SK-N-SH (cell line): Measurements from ENCODE around the gene FAM163A. TPM values are rescaled to one million over a fixed set of nuclear protein-coding genes. Genes with fewer than 3 reads are reported as not detected.

Experiments
- CTCF ChIA-PET: fragments of 300-600, 350-600 bp; formaldehyde crosslinking; extraction: SDS; loops from one replicate; lab custom pipeline; 2021; lab: Yijun Ruan, JAX
- POLR2A ChIA-PET: fragments of 350-600 bp; sonication (Branson Sonifier 250); formaldehyde crosslinking; extraction: SDS; loops from one replicate; lab custom pipeline; 2020; ENCODE audit warnings: antibody characterized with exemption, inconsistent platforms; lab: Yijun Ruan, JAX
- DNase-seq: peaks from one replicate; pipeline ENCODE4 v3.0.0; 2012
- H2AFZ ChIP-seq: fragments of 200-600 bp; sonication (generic); 2 replicates; pipeline ENCODE4 v1.8.1; 2016; ENCODE audit warnings: antibody characterized with exemption, mild to moderate bottlenecking, low read depth
- H3F3A ChIP-seq: fragments of 200-600 bp; sonication (generic); replicated peaks from 2 replicates; pipeline ENCODE3; 2016; ENCODE audit warnings: antibody characterized with exemption, mild to moderate bottlenecking; ENCODE audit not compliant: insufficient read depth
- H3K27ac ChIP-seq, 2 experiments: fragments of 200-500 bp in 1 of 2; fragments of 200-600 bp in 1 of 2; sonication (Bioruptor generic) in 1 of 2; sonication (generic), shearing (Covaris generic) in 1 of 2; 2 replicates each; pipeline versions ENCODE4 v1.5.1 to v1.6.1; 2014 to 2016; ENCODE audit warnings: low read depth in 2 of 2, inconsistent platforms in 1 of 2, low read length in 1 of 2, mild to moderate bottlenecking in 1 of 2, mixed read lengths in 1 of 2
- H3K27me3 ChIP-seq: fragments of 200-600 bp; sonication (generic), shearing (Covaris generic); 2 replicates; pipeline ENCODE4 v1.6.1; 2016; ENCODE audit warnings: mixed run types; ENCODE audit not compliant: insufficient read depth
- H3K36me3 ChIP-seq, 2 experiments: fragments of 200-500 bp in 1 of 2; fragments of 200-600 bp in 1 of 2; sonication (Bioruptor generic) in 1 of 2; sonication (generic) in 1 of 2; replicated peaks in 1 of 2; 2 replicates each; pipeline versions ENCODE3 to v1.5.1; 2014 to 2016; ENCODE audit warnings: low read length in 1 of 2, mild to moderate bottlenecking in 1 of 2; ENCODE audit not compliant: insufficient read depth in 2 of 2, control insufficient read depth in 1 of 2
- H3K4me1 ChIP-seq, 2 experiments: fragments of 200-500 bp in 1 of 2; fragments of 200-600 bp in 1 of 2; sonication (Bioruptor generic) in 1 of 2; sonication (generic), shearing (Covaris generic) in 1 of 2; 2 replicates each; pipeline versions ENCODE4 v1.5.1 to v1.6.1; 2014 to 2016; ENCODE audit warnings: low read depth in 1 of 2, low read length in 1 of 2, mixed run types in 1 of 2; ENCODE audit not compliant: insufficient read depth in 2 of 2, control insufficient read depth in 1 of 2
- H3K4me2 ChIP-seq: fragments of 200-600 bp; sonication (generic), shearing (Covaris generic); 2 replicates; pipeline ENCODE4 v1.6.1; 2017; ENCODE audit warnings: mixed run types
- H3K4me3 ChIP-seq, 2 experiments: fragments of 200-500 bp in 1 of 2; fragments of 200-600 bp in 1 of 2; sonication (Bioruptor generic) in 1 of 2; sonication (generic), shearing (Covaris generic) in 1 of 2; 2 replicates each; pipeline versions ENCODE4 v1.5.1 to v1.8.1; 2014 to 2016; ENCODE audit warnings: low read depth in 2 of 2, inconsistent platforms in 1 of 2, low read length in 1 of 2, mild to moderate bottlenecking in 1 of 2, mixed read lengths in 1 of 2, moderate library complexity in 1 of 2
- H3K79me2 ChIP-seq: fragments of 200-600 bp; sonication (generic); 2 replicates; pipeline ENCODE4 v1.8.1; 2017; ENCODE audit warnings: mild to moderate bottlenecking; ENCODE audit not compliant: insufficient read depth
- H3K9ac ChIP-seq: fragments of 200-600 bp; sonication (generic); 2 replicates; pipeline ENCODE4 v1.6.1; 2017; ENCODE audit warnings: mixed run types
- H3K9me2 ChIP-seq: fragments of 200-600 bp; sonication (generic); 2 replicates; pipeline ENCODE4 v1.6.1; 2017; ENCODE audit warnings: mixed run types
- H3K9me3 ChIP-seq: fragments of 200-600 bp; sonication (generic); 2 replicates; pipeline ENCODE4 v1.6.1; 2017; ENCODE audit warnings: mixed run types, mild to moderate bottlenecking, moderate library complexity
- H4K20me1 ChIP-seq: fragments of 200-600 bp; sonication (generic); 2 replicates; pipeline ENCODE4 v1.6.1; 2017; ENCODE audit warnings: mild to moderate bottlenecking, mixed run types; ENCODE audit not compliant: insufficient read depth
- CHD2 ChIP-seq: fragments of 150-350 bp; IDR thresholded peaks from 2 replicates; pipeline ENCODE4 v1.6.1; 2018; ENCODE audit warnings: low read length; ENCODE audit not compliant: partially characterized antibody
- CTCF ChIP-seq: fragments of 200-600 bp; sonication (generic); IDR thresholded peaks from 2 replicates; pipeline ENCODE4 v1.6.1; 2017; ENCODE audit warnings: antibody characterized with exemption, mild to moderate bottlenecking, moderate library complexity
- FOSL2 ChIP-seq: IDR thresholded peaks from 2 replicates; pipeline ENCODE4 v1.4.0; 2012; ENCODE audit warnings: low read depth, mild to moderate bottlenecking, moderate library complexity, borderline replicate concordance
- GABPA ChIP-seq: IDR thresholded peaks from 2 replicates; pipeline ENCODE4 v1.4.0; 2012; ENCODE audit warnings: low read depth, mild to moderate bottlenecking
- JUND ChIP-seq: IDR thresholded peaks from 2 replicates; pipeline ENCODE4 v1.4.0; 2012
- MXI1 ChIP-seq: IDR thresholded peaks from 2 replicates; pipeline ENCODE4 v1.6.1; 2012; ENCODE audit warnings: mild to moderate bottlenecking, low read depth, low read length, improper control_type of control experiment
- POLR2AphosphoS5 ChIP-seq: IDR thresholded peaks from 2 replicates; pipeline ENCODE4 v1.6.1; 2012; ENCODE audit warnings: low read depth, low read length
- RAD21 ChIP-seq: IDR thresholded peaks from 2 replicates; pipeline ENCODE4 v1.6.1; 2012; ENCODE audit warnings: mild to moderate bottlenecking, low read length
- RCOR1 ChIP-seq: fragments of 150-350 bp; IDR thresholded peaks from 2 replicates; pipeline ENCODE4 v1.6.1; 2017; ENCODE audit warnings: antibody characterized with exemption, low read length
- TAF1 ChIP-seq: IDR thresholded peaks from 2 replicates; pipeline ENCODE4 v1.6.1; 2012; ENCODE audit warnings: low read depth, mild to moderate bottlenecking, low read length, moderate library complexity, borderline replicate concordance
- TCF12 ChIP-seq: IDR thresholded peaks from 2 replicates; pipeline ENCODE4 v1.4.0; 2012
- TEAD4 ChIP-seq: IDR thresholded peaks from 2 replicates; pipeline ENCODE4 v1.4.0; 2012; ENCODE audit warnings: mild to moderate bottlenecking, borderline replicate concordance; ENCODE audit not compliant: insufficient read depth
- WGBS: methylation state at CpG from one replicate; pipeline ENCODE4 v1.1.6; 2017; ENCODE audit warnings: low lambda C conversion rate; 5-methylcytosine and 5-hydroxymethylcytosine counted together
- polyA plus RNA-seq, 3 experiments: library from polyadenylated mRNA; depleted of rRNA; stranded (reverse); fragments of >200 nt; gene quantifications; 2 replicates each; pipeline ENCODE4 v1.2.3, GENCODE V29; 2012
- TF ChIP-seq, protein P1 (sequence below): IDR thresholded peaks from 2 replicates; pipeline ENCODE4 v1.4.0; 2012; ENCODE audit warnings: low read depth, borderline replicate concordance
- TF ChIP-seq, protein P2 (sequence below): IDR thresholded peaks from 2 replicates; pipeline ENCODE4; 2012

Gene FAM163A
- polyA plus RNA-seq, 1 of the 3 experiments (the other 2 are of a cell fraction), result 0.43 TPM

GRCh38 chr1:179856296-179856695 is 113.2 kb downstream of the FAM163A start:
- Histone ChIP-seq H3K4me3 (no peak overlapping the region), H3K36me3 (peaks cover 70 to 78% of the 10 kb centered on the region in 2 experiments), H3K9ac (no peak overlapping the region), H3K27ac (no peak overlapping the region), H3K9me2 (no peaks in the 10 kb centered on the region), H2AFZ (no peak overlapping the region), H3K27me3 (no peaks in the 10 kb centered on the region), H4K20me1 (no peaks in the 10 kb centered on the region), H3K79me2 (peaks cover 15% of the 10 kb centered on the region), H3K4me2 (no peak overlapping the region), H3K4me1 (no peaks in the 10 kb centered on the region), H3K9me3 (no peaks in the 10 kb centered on the region), H3F3A (peaks cover 18% of the 10 kb centered on the region)
- POLR2A ChIA-PET, result interaction anchor here (0.9 kb wide), 1 partner anchor 27 kb away, joined by 3 read pairs; no protein-coding TSS in a partner anchor
- DNase-seq, result no peak
- TF ChIP-seq RCOR1 (no peak), CTCF (no peak), JUND (no peak), GABPA (no peak)
- CTCF ChIA-PET, result interaction anchor here (0.9 to 1.4 kb wide), 2 partner anchors 42 to 150 kb away, joined by 3 to 4 read pairs; no protein-coding TSS in a partner anchor
- WGBS, result 100% methylated on average over 2 of the region's 2 CpGs

- Histone ChIP-seq H3K27ac (no peak overlapping the region), H2AFZ (no peak overlapping the region), H3K9me3 (no peaks in the 10 kb centered on the region), H3K4me1 (no peaks in the 10 kb centered on the region), H3F3A (peaks cover 18% of the 10 kb centered on the region), H3K9me2 (no peaks in the 10 kb centered on the region), H3K4me3 (no peak overlapping the region), H3K79me2 (peaks cover 21% of the 10 kb centered on the region), H3K27me3 (no peaks in the 10 kb centered on the region), H4K20me1 (no peaks in the 10 kb centered on the region), H3K4me2 (no peak overlapping the region), H3K9ac (no peak overlapping the region), H3K36me3 (peaks cover 72 to 79% of the 10 kb centered on the region in 2 experiments)
- ChIA-PET POLR2A (interaction anchor here (0.9 kb wide), 1 partner anchor 26 kb away, joined by 3 read pairs; no protein-coding TSS in a partner anchor), CTCF (interaction anchor here (0.9 kb wide), 1 partner anchor 42 kb away, joined by 3 read pairs; no protein-coding TSS in a partner anchor)
- 91% methylated on average over 4 of the region's 4 CpGs for WGBS
- DNase-seq, result no peak
- no peak for TF ChIP-seq MXI1
- TF ChIP-seq, protein P1, sequence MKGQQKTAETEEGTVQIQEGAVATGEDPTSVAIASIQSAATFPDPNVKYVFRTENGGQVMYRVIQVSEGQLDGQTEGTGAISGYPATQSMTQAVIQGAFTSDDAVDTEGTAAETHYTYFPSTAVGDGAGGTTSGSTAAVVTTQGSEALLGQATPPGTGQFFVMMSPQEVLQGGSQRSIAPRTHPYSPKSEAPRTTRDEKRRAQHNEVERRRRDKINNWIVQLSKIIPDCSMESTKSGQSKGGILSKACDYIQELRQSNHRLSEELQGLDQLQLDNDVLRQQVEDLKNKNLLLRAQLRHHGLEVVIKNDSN, result no peak
- no peak for TF ChIP-seq POLR2AphosphoS5
- no peak for TF ChIP-seq TAF1
- TF ChIP-seq RAD21, result no peak
- no peak for TF ChIP-seq CHD2
- TF ChIP-seq, protein P2, sequence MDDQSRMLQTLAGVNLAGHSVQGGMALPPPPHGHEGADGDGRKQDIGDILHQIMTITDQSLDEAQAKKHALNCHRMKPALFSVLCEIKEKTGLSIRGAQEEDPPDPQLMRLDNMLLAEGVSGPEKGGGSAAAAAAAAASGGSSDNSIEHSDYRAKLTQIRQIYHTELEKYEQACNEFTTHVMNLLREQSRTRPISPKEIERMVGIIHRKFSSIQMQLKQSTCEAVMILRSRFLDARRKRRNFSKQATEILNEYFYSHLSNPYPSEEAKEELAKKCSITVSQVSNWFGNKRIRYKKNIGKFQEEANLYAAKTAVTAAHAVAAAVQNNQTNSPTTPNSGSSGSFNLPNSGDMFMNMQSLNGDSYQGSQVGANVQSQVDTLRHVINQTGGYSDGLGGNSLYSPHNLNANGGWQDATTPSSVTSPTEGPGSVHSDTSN, result no peak
- TF ChIP-seq FOSL2, result no peak
- no peak for TF ChIP-seq TEAD4
- TF ChIP-seq TCF12, result no peak
These were observed 113.9 kb downstream of the FAM163A start for GRCh38 chr1:179857009-179857408.
